HUES6 (cell line): Measurements from ENCODE around the gene OR2AG1.
"Not testable (repeated sequence)": the region's sequence is repeated elsewhere in the genome, so short reads cannot be mapped to it uniquely, and the experiment has no call there.

ENCODE experiments used
- H3K27ac ChIP-seq: 2 replicates; pipeline ENCODE4 v1.7.0; 2013; ENCODE audit warnings: low read depth, mild to moderate bottlenecking, low read length, inconsistent platforms
- H3K27me3 ChIP-seq: 2 replicates; pipeline ENCODE4 v1.6.1; 2013; ENCODE audit warnings: low read length; ENCODE audit not compliant: control insufficient read depth, insufficient read depth
- H3K36me3 ChIP-seq: 2 replicates; pipeline ENCODE4 v1.6.1; 2013; ENCODE audit warnings: low read length; ENCODE audit not compliant: control insufficient read depth, insufficient read depth
- H3K4me1 ChIP-seq: 2 replicates; pipeline ENCODE4 v1.6.1; 2013; ENCODE audit warnings: low read length; ENCODE audit not compliant: control insufficient read depth, insufficient read depth
- H3K4me3 ChIP-seq: 2 replicates; pipeline ENCODE4 v1.5.1; 2013; ENCODE audit warnings: low read depth, low read length
- H3K9ac ChIP-seq: one replicate; pipeline ENCODE4 v1.6.1; 2013; ENCODE audit warnings: mild to moderate bottlenecking, low read length
- H3K9me3 ChIP-seq: 2 replicates; pipeline ENCODE4 v1.6.1; 2013; ENCODE audit warnings: low read depth, low read length; ENCODE audit not compliant: control insufficient read depth, insufficient read depth

The OR2AG1 gene

GRCh38 chr11:6794639-6795038 is 11.8 kb downstream of the OR2AG1 start:
- H3K4me1 ChIP-seq, result no peaks in the 10 kb centered on the region
- no peak overlapping the region for H3K9ac ChIP-seq
- no peaks in the 10 kb centered on the region for H3K36me3 ChIP-seq
- peaks cover 1% of the 10 kb centered on the region for H3K9me3 ChIP-seq
- H3K4me3 ChIP-seq, result no peak overlapping the region
- no peaks in the 10 kb centered on the region for H3K27me3 ChIP-seq
- no peak overlapping the region for H3K27ac ChIP-seq

GRCh38 chr11:6799402-6799801 is 16.6 kb downstream of the OR2AG1 start, which contains the start of gene OR6A2:
TSS of gene OR6A2 (minus strand) at chr11:6799689. CDS start at chr11:6795708, 3,981 bp downstream.
- Histone ChIP-seq H3K36me3 (no peaks in the 10 kb centered on the region), H3K9ac (peak within 1 kb of the TSS; percentile 21), H3K4me1 (peaks cover 5% of the 10 kb centered on the region; the same call in 1 of the 2 replicates), H3K27ac (0 out of 2 replicates have a peak within 1 kb of the TSS, but pooled peaks have one; percentile 39), H3K27me3 (no peaks in the 10 kb centered on the region), H3K4me3 (no peak within 1 kb of the TSS), H3K9me3 (peaks cover 16% of the 10 kb centered on the region)

GRCh38 chr11:6801075-6801474 is 18.3 kb downstream of the OR2AG1 start:
- not testable (repeated sequence) for H3K27me3 ChIP-seq, H3K36me3 ChIP-seq, H3K4me1 ChIP-seq
- peaks cover 16% of the 10 kb centered on the region for H3K9me3 ChIP-seq
- 0 out of 2 replicates have a peak overlapping the region, but pooled peaks have one; percentile 5 for H3K4me3 ChIP-seq
- peak overlapping the region; percentile 9 for H3K9ac ChIP-seq
- 0 out of 2 replicates have a peak overlapping the region, but pooled peaks have one; percentile 39 for H3K27ac ChIP-seq

- H3K27ac ChIP-seq, result no peak overlapping the region
- no peaks in the 10 kb centered on the region for H3K36me3 ChIP-seq
- H3K4me3 ChIP-seq, result no peak overlapping the region
- H3K4me1 ChIP-seq, result no peaks in the 10 kb centered on the region
- H3K9ac ChIP-seq, result no peak overlapping the region
- no peaks in the 10 kb centered on the region for H3K9me3 ChIP-seq
- no peaks in the 10 kb centered on the region for H3K27me3 ChIP-seq
Observed at GRCh38 chr11:6812390-6813005, 29.7 kb downstream of the OR2AG1 start.

- Histone ChIP-seq H3K9ac (no peak overlapping the region), H3K4me1 (no peaks in the 10 kb centered on the region), H3K4me3 (no peak overlapping the region), H3K27me3 (no peaks in the 10 kb centered on the region), H3K36me3 (no peaks in the 10 kb centered on the region), H3K9me3 (peaks cover 2% of the 10 kb centered on the region), H3K27ac (no peak overlapping the region)
Observed at GRCh38 chr11:6813656-6814055, 30.8 kb downstream of the OR2AG1 start.

- Histone ChIP-seq H3K27ac (no peak overlapping the region), H3K4me3 (no peak overlapping the region)
Observed at GRCh38 chr11:6817694-6818093, 34.9 kb downstream of the OR2AG1 start.

GRCh38 chr11:6818967-6819366 is 36.1 kb downstream of the OR2AG1 start:
- Histone ChIP-seq H3K4me1 (no peaks in the 10 kb centered on the region), H3K9me3 (peaks cover 7% of the 10 kb centered on the region), H3K27ac (no peak overlapping the region), H3K9ac (no peak overlapping the region), H3K27me3 (no peaks in the 10 kb centered on the region), H3K4me3 (no peak overlapping the region), H3K36me3 (no peaks in the 10 kb centered on the region)

More at GRCh38 chr11:6817694-6818093, 34.9 kb downstream of the OR2AG1 start:
- H3K9me3 ChIP-seq, result peaks cover 7% of the 10 kb centered on the region
- H3K36me3 ChIP-seq, result no peaks in the 10 kb centered on the region
- no peaks in the 10 kb centered on the region for H3K27me3 ChIP-seq
- H3K9ac ChIP-seq, result no peak overlapping the region
- no peaks in the 10 kb centered on the region for H3K4me1 ChIP-seq

GRCh38 chr11:6824136-6824823 is 41.5 kb downstream of the OR2AG1 start:
- no peaks in the 10 kb centered on the region for H3K9me3 ChIP-seq
- no peak overlapping the region for H3K27ac ChIP-seq
- H3K9ac ChIP-seq, result no peak overlapping the region
- H3K36me3 ChIP-seq, result no peaks in the 10 kb centered on the region
- no peaks in the 10 kb centered on the region for H3K27me3 ChIP-seq
- H3K4me3 ChIP-seq, result no peak overlapping the region
- H3K4me1 ChIP-seq, result no peaks in the 10 kb centered on the region

- no peak overlapping the region for H3K27ac ChIP-seq
- H3K36me3 ChIP-seq, result no peaks in the 10 kb centered on the region
- H3K4me1 ChIP-seq, result no peaks in the 10 kb centered on the region
- no peaks in the 10 kb centered on the region for H3K27me3 ChIP-seq
- H3K9me3 ChIP-seq, result no peaks in the 10 kb centered on the region
- H3K9ac ChIP-seq, result no peak overlapping the region
- no peak overlapping the region for H3K4me3 ChIP-seq
Observed at GRCh38 chr11:6825231-6825744, 42.5 kb downstream of the OR2AG1 start.

- Histone ChIP-seq H3K4me3 (no peak overlapping the region), H3K9ac (no peak overlapping the region), H3K4me1 (no peaks in the 10 kb centered on the region), H3K36me3 (no peaks in the 10 kb centered on the region), H3K27ac (no peak overlapping the region), H3K27me3 (no peaks in the 10 kb centered on the region), H3K9me3 (no peaks in the 10 kb centered on the region)
Observed at GRCh38 chr11:6828103-6828502, 45.3 kb downstream of the OR2AG1 start.

GRCh38 chr11:6833356-6833755 is 50.5 kb downstream of the OR2AG1 start:
- no peaks in the 10 kb centered on the region for H3K9me3 ChIP-seq
- H3K4me3 ChIP-seq, result no peak overlapping the region
- no peaks in the 10 kb centered on the region for H3K27me3 ChIP-seq
- no peak overlapping the region for H3K9ac ChIP-seq
- H3K36me3 ChIP-seq, result no peaks in the 10 kb centered on the region
- no peak overlapping the region for H3K27ac ChIP-seq
- no peaks in the 10 kb centered on the region for H3K4me1 ChIP-seq
